WTC11 (cell line): ENCODE results near the gene ZBTB48. TPM values are rescaled to one million over a fixed set of nuclear protein-coding genes. Genes with fewer than 3 reads are reported as not detected.

Experiments
- ATAC-seq: fragments of 200-7000 bp; cut with Tn5 transposase; 2 replicates; pipeline ENCODE4 v1.10.0; 2021; ENCODE audit warnings: mild to moderate bottlenecking, moderate library complexity
- CTCF ChIA-PET: fragments of 300-600 bp; sonication (Branson Sonifier 250); formaldehyde crosslinking; loops from one replicate; lab custom pipeline; 2021; ENCODE audit warnings: antibody characterized with exemption; lab: Charles Lee
- POLR2A ChIA-PET: fragments of 350-600 bp; sonication (Branson Sonifier 250); formaldehyde crosslinking; loops from one replicate; lab custom pipeline; 2021; ENCODE audit warnings: antibody characterized with exemption; lab: Charles Lee
- DNase-seq: peaks from one replicate; pipeline ENCODE4 v3.0.0; 2021; ENCODE audit warnings: low spot score
- H3K27ac Mint-ChIP-seq: 2 replicates; pipeline ENCODE4 v1.8.0; 2021; ENCODE audit warnings: mixed read lengths
- H3K27me3 Mint-ChIP-seq: 2 replicates; pipeline ENCODE4 v1.8.0; 2021; ENCODE audit warnings: low read depth, mild to moderate bottlenecking, moderate library complexity, mixed read lengths
- H3K36me3 Mint-ChIP-seq: 2 replicates; pipeline ENCODE4 v1.8.0; 2021; ENCODE audit warnings: mixed read lengths
- H3K4me1 Mint-ChIP-seq: 2 replicates; pipeline ENCODE4 v1.8.0; 2022; ENCODE audit warnings: mixed read lengths
- H3K4me3 Mint-ChIP-seq: 2 replicates; pipeline ENCODE4 v1.8.0; 2021; ENCODE audit warnings: mild to moderate bottlenecking, moderate library complexity, mixed read lengths
- H3K9me3 Mint-ChIP-seq: 2 replicates; pipeline ENCODE4 v1.8.0; 2021; ENCODE audit warnings: mixed read lengths
- AR ChIP-seq: fragments of 250-450 bp; sonication (Bioruptor Pico); IDR thresholded peaks from 2 replicates; pipeline ENCODE4 v1.9.0; 2021; ENCODE audit warnings: mild to moderate bottlenecking
- CREB1 ChIP-seq: sonication (generic); formaldehyde crosslinking; IDR thresholded peaks from 2 replicates; pipeline ENCODE4 v1.8.0; 2023; ENCODE audit warnings: mild to moderate bottlenecking, missing genetic modification reagents
- ESRRA ChIP-seq: sonication (generic); formaldehyde crosslinking; IDR thresholded peaks from 2 replicates; pipeline ENCODE4 v1.8.1; 2022; ENCODE audit warnings: mild to moderate bottlenecking, missing genetic modification reagents, borderline replicate concordance
- HMGA2 ChIP-seq: fragments of 250-450 bp; sonication (Bioruptor Pico); IDR thresholded peaks from 2 replicates; pipeline ENCODE4 v1.4.0; 2021; ENCODE audit warnings: mild to moderate bottlenecking, moderate library complexity
- HMGXB4 ChIP-seq: sonication (generic); formaldehyde crosslinking; IDR thresholded peaks from 2 replicates; pipeline ENCODE4 v1.8.1; 2023; ENCODE audit warnings: mild to moderate bottlenecking, moderate library complexity, missing genetic modification reagents
- NFYB ChIP-seq: sonication (generic); formaldehyde crosslinking; conservative IDR thresholded peaks from 2 replicates; pipeline ENCODE4 v1.8.0; 2022; ENCODE audit warnings: low read depth, missing genetic modification reagents
- NR1H2 ChIP-seq: sonication (generic); formaldehyde crosslinking; IDR thresholded peaks from 2 replicates; pipeline ENCODE4 v1.9.0; 2021; ENCODE audit warnings: mild to moderate bottlenecking, moderate library complexity, missing genetic modification reagents
- NR3C1 ChIP-seq: sonication (generic); formaldehyde crosslinking; conservative IDR thresholded peaks from 2 replicates; pipeline ENCODE4 v1.8.1; 2023; ENCODE audit warnings: low read depth, mild to moderate bottlenecking, missing genetic modification reagents
- SMAD3 ChIP-seq: sonication (generic); formaldehyde crosslinking; IDR thresholded peaks from 2 replicates; pipeline ENCODE4 v1.8.0; 2022; ENCODE audit warnings: missing genetic modification reagents, mild to moderate bottlenecking, borderline replicate concordance
- SP1 ChIP-seq: sonication (generic); formaldehyde crosslinking; conservative IDR thresholded peaks from 2 replicates; pipeline ENCODE4 v1.8.1; 2022; ENCODE audit warnings: missing genetic modification reagents
- TEAD1 ChIP-seq: sonication (generic); formaldehyde crosslinking; IDR thresholded peaks from 2 replicates; pipeline ENCODE4 v1.8.0; 2022; ENCODE audit warnings: mild to moderate bottlenecking, missing genetic modification reagents
- USF1 ChIP-seq: sonication (generic); formaldehyde crosslinking; IDR thresholded peaks from 2 replicates; pipeline ENCODE4 v1.8.0; 2022; ENCODE audit warnings: mild to moderate bottlenecking, missing genetic modification reagents
- USF2 ChIP-seq: sonication (generic); formaldehyde crosslinking; IDR thresholded peaks from 2 replicates; pipeline ENCODE4 v1.8.1; 2023; ENCODE audit warnings: mild to moderate bottlenecking, missing genetic modification reagents, moderate library complexity
- ZNF219 ChIP-seq: sonication (generic); formaldehyde crosslinking; IDR thresholded peaks from 2 replicates; pipeline ENCODE4 v1.8.0; 2023; ENCODE audit warnings: missing genetic modification reagents, mild to moderate bottlenecking, borderline replicate concordance
- ZNF232 ChIP-seq: sonication (generic); formaldehyde crosslinking; IDR thresholded peaks from 2 replicates; pipeline ENCODE4 v1.8.0; 2022; ENCODE audit warnings: mild to moderate bottlenecking, missing genetic modification reagents
- ZSCAN18 ChIP-seq: fragments of 250-450 bp; sonication (Bioruptor Pico); IDR thresholded peaks from 2 replicates; pipeline ENCODE4 v2.1.2; 2022; ENCODE audit warnings: mild to moderate bottlenecking, moderate library complexity
- total RNA-seq: library from RNA; stranded (reverse); gene quantifications from 3 replicates; pipeline ENCODE4 v1.2.3, GENCODE V29; 2021

ZBTB48 gene
- total RNA-seq, 1 experiment from 2014 or later = 29.1 TPM

GRCh38 chr1:6569033-6569432, 10.8 kb upstream of the ZBTB48 start (continued):
- TF ChIP-seq ESRRA (CRISPR knock-in tag) (no peak), USF2 (CRISPR knock-in tag) (no peak), HMGXB4 (CRISPR knock-in tag) (no peak), ZNF232 (CRISPR knock-in tag) (no peak), AR (CRISPR knock-in tag) (no peak), SMAD3 (no peak)

- ATAC-seq (no peak), DNase-seq (no peak)
- ChIA-PET CTCF (no interaction called here), POLR2A (no interaction called here)
- Mint-ChIP-seq H3K27ac (no peak overlapping the region), H3K36me3 (no peaks in the 10 kb centered on the region)
- no peak for TF ChIP-seq SP1 (CRISPR knock-in tag)
- no peak for TF ChIP-seq ZNF219 (CRISPR knock-in tag)
- TF ChIP-seq AR (CRISPR knock-in tag) = no peak
- TF ChIP-seq NFYB (CRISPR knock-in tag) = no peak
- no peak for TF ChIP-seq NR3C1 (CRISPR knock-in tag)
- TF ChIP-seq NR1H2 (CRISPR knock-in tag) = no peak
- no peak for TF ChIP-seq ZSCAN18 (CRISPR knock-in tag)
- no peak for TF ChIP-seq CREB1 (CRISPR knock-in tag)
- no peak for TF ChIP-seq USF1
- TF ChIP-seq TEAD1 (CRISPR knock-in tag) = no peak
- TF ChIP-seq HMGA2 = no peak
- TF ChIP-seq, all 79 proteins: peak for 0
- Mint-ChIP-seq H3K4me3 (no peak overlapping the region), H3K9me3 (peaks cover 6% of the 10 kb centered on the region), H3K4me1 (no peaks in the 10 kb centered on the region), H3K27me3 (peaks cover 31% of the 10 kb centered on the region)
Observed at GRCh38 chr1:6570100-6570499, 9.7 kb upstream of the ZBTB48 start.
